NT2/D1 (cell line): Measurements from ENCODE around the gene APCDD1.

Experiments
- YY1 ChIP-seq: IDR thresholded peaks from 2 replicates; pipeline ENCODE4 v1.6.1; 2011; ENCODE audit not compliant: insufficient read length, insufficient read depth
- ZNF274 ChIP-seq: IDR thresholded peaks from 2 replicates; pipeline ENCODE4 v1.6.1; 2011; ENCODE audit warnings: mild to moderate bottlenecking, low read depth, low read length

DNA sequence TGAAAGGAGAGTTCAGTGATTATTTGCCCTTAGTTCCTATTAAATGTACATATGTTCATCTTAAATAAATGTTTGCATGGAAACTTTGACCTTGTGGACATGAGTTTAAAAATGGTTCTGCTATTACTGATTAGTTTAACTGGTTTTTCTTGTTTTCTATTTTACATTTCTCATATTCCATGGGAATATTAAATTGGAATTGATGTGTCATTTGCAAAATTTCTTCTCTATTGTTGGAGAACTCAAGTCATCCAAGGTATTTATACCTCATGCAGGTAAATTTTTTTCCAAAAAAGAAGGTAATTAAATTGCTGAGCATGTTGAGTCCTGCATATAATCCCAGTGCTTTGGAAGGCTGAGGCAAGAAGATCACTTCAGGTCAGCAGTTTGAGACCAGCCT, 45.4 kb upstream of the APCDD1 start:
- no peak for TF ChIP-seq ZNF274
- TF ChIP-seq YY1: no peak
